IMR-90 (cell line): Measurements from ENCODE around the gene PLAAT4. TPM values are rescaled to one million over a fixed set of nuclear protein-coding genes. Genes with fewer than 3 reads are reported as not detected.

ENCODE experiments used
- ATAC-seq: fragments of 200-7000 bp; cut with Tn5 transposase; 2 replicates; pipeline ENCODE4 v1.9.1; 2020; ENCODE audit warnings: low read depth, mild to moderate bottlenecking, moderate library complexity
- BruUV-seq: library from RNA; stranded (reverse); fragments of 400-500 nt; replicated peaks from 2 replicates; lab custom pipeline; 2021; lab: Mats Ljungman, UMichigan
- CTCF ChIA-PET: fragments of 300-600 bp; formaldehyde crosslinking; extraction: SDS; loops from one replicate; lab custom pipeline; 2021; ENCODE audit warnings: antibody characterized with exemption; lab: Yijun Ruan, JAX
- POLR2A ChIA-PET: fragments of 300-600 bp; sonication (Branson Sonifier 250); formaldehyde crosslinking; loops from one replicate; lab custom pipeline; 2022; ENCODE audit warnings: antibody characterized with exemption; ENCODE audit not compliant: unreplicated experiment; lab: Charles Lee
- DNase-seq: peaks from one replicate; pipeline ENCODE4 v3.0.0; 2013
- H2AFZ ChIP-seq: replicated peaks from 2 replicates; pipeline ENCODE3; 2013; ENCODE audit warnings: low read length, mild to moderate bottlenecking; ENCODE audit not compliant: poor library complexity
- H2AK5ac ChIP-seq: 2 replicates; pipeline ENCODE4 v1.6.1; 2013; ENCODE audit warnings: low read depth, low read length, inconsistent platforms
- H2AK9ac ChIP-seq: replicated peaks from 2 replicates; pipeline ENCODE3; 2013; ENCODE audit warnings: mild to moderate bottlenecking, low read depth, low read length, moderate library complexity; ENCODE audit not compliant: poor library complexity
- H2BK120ac ChIP-seq: 2 replicates; pipeline ENCODE4 v1.6.1; 2013; ENCODE audit warnings: low read depth, low read length, inconsistent platforms
- H2BK15ac ChIP-seq: 3 replicates; pipeline ENCODE4 v1.6.1; 2013; ENCODE audit warnings: low read depth, low read length, inconsistent platforms
- H2BK20ac ChIP-seq: 2 replicates; pipeline ENCODE4 v1.6.1; 2013; ENCODE audit warnings: low read depth, mild to moderate bottlenecking, inconsistent platforms, low read length, moderate library complexity
- H2BK5ac ChIP-seq: 2 replicates; pipeline ENCODE4 v1.6.1; 2013; ENCODE audit warnings: mild to moderate bottlenecking, low read depth, low read length, inconsistent platforms; ENCODE audit not compliant: poor library complexity, severe bottlenecking
- H3K14ac ChIP-seq: replicated peaks from 2 replicates; pipeline ENCODE4 v1.6.1; 2013; ENCODE audit warnings: low read depth, low read length, inconsistent platforms
- H3K18ac ChIP-seq: 2 replicates; pipeline ENCODE4 v1.6.1; 2013; ENCODE audit warnings: low read depth, low read length, control low read depth
- H3K23ac ChIP-seq: 2 replicates; pipeline ENCODE4 v1.6.1; 2013; ENCODE audit warnings: low read depth, low read length, inconsistent platforms
- H3K27ac ChIP-seq: 2 replicates; pipeline ENCODE4 v1.5.1; 2013; ENCODE audit warnings: mild to moderate bottlenecking, control low read depth, low read length; ENCODE audit not compliant: insufficient read depth
- H3K27me3 ChIP-seq: 2 replicates; pipeline ENCODE4 v1.6.1; 2013; ENCODE audit warnings: low read length; ENCODE audit not compliant: control insufficient read depth, insufficient read depth
- H3K36me3 ChIP-seq: 2 replicates; pipeline ENCODE4 v1.6.1; 2013; ENCODE audit warnings: low read length, mixed read lengths; ENCODE audit not compliant: control insufficient read depth, insufficient read depth
- H3K4ac ChIP-seq: 2 replicates; pipeline ENCODE4 v1.6.1; 2013; ENCODE audit warnings: low read depth, low read length, inconsistent platforms
- H3K4me1 ChIP-seq: 2 replicates; pipeline ENCODE4 v1.6.1; 2013; ENCODE audit warnings: low read length, mixed read lengths; ENCODE audit not compliant: control insufficient read depth, insufficient read depth
- H3K4me2 ChIP-seq: 2 replicates; pipeline ENCODE4 v1.6.1; 2013; ENCODE audit warnings: low read depth, mild to moderate bottlenecking, control low read depth, low read length, moderate library complexity
- H3K4me3 ChIP-seq: 2 replicates; pipeline ENCODE4 v1.5.1; 2013; ENCODE audit warnings: low read depth, mild to moderate bottlenecking, control low read depth, low read length, moderate library complexity; ENCODE audit not compliant: insufficient read depth
- H3K56ac ChIP-seq: 2 replicates; pipeline ENCODE4 v1.6.1; 2013; ENCODE audit warnings: low read length, inconsistent platforms; ENCODE audit not compliant: insufficient read depth; ENCODE audit errors: extremely low read depth
- H3K79me1 ChIP-seq, 2 experiments: 2 replicates each; pipeline ENCODE4 v1.6.1; 2013; ENCODE audit warnings: low read length in 2 of 2, inconsistent platforms in 1 of 2, low read depth in 1 of 2
- H3K9ac ChIP-seq: 2 replicates; pipeline ENCODE4 v1.6.1; 2013; ENCODE audit warnings: low read depth, low read length, control low read depth
- H3K9me1 ChIP-seq: 2 replicates; pipeline ENCODE4 v1.6.1; 2013; ENCODE audit warnings: low read length, inconsistent platforms; ENCODE audit not compliant: insufficient read depth
- H3K9me3 ChIP-seq: 2 replicates; pipeline ENCODE4 v1.6.1; 2013; ENCODE audit warnings: low read length; ENCODE audit not compliant: control insufficient read depth, insufficient read depth
- H4K20me1 ChIP-seq: 2 replicates; pipeline ENCODE4 v1.6.1; 2013; ENCODE audit warnings: low read length, inconsistent platforms; ENCODE audit not compliant: insufficient read depth
- H4K5ac ChIP-seq: 2 replicates; pipeline ENCODE4 v1.6.1; 2013; ENCODE audit warnings: mild to moderate bottlenecking, low read depth, low read length, control low read depth
- H4K8ac ChIP-seq, 2 experiments: 2 replicates each; pipeline ENCODE4 v1.6.1; 2013; ENCODE audit warnings: low read depth in 2 of 2, low read length in 2 of 2, control low read depth in 1 of 2, inconsistent platforms in 1 of 2
- H4K91ac ChIP-seq: 2 replicates; pipeline ENCODE4 v1.6.1; 2013; ENCODE audit warnings: low read depth, low read length, inconsistent platforms; ENCODE audit not compliant: insufficient read depth
- BHLHE40 ChIP-seq: fragments of 150-350 bp; IDR thresholded peaks from 2 replicates; pipeline ENCODE4 v1.6.1; 2016; ENCODE audit warnings: mild to moderate bottlenecking, low read depth, low read length
- CEBPB ChIP-seq: IDR thresholded peaks from 2 replicates; pipeline ENCODE4 v1.6.1; 2012; ENCODE audit warnings: low read depth, low read length, improper control_type of control experiment
- CHD1 ChIP-seq: IDR thresholded peaks from 2 replicates; pipeline ENCODE4 v1.6.1; 2012; ENCODE audit warnings: low read depth, low read length, improper control_type of control experiment
- FOS ChIP-seq: fragments of 150-350 bp; IDR thresholded peaks from 2 replicates; pipeline ENCODE4 v1.6.1; 2016; ENCODE audit warnings: low read depth, low read length
- MAFK ChIP-seq: IDR thresholded peaks from 2 replicates; pipeline ENCODE4 v1.6.1; 2012; ENCODE audit warnings: low read depth, low read length, improper control_type of control experiment
- MAZ ChIP-seq: IDR thresholded peaks from 2 replicates; pipeline ENCODE4 v1.6.1; 2012; ENCODE audit warnings: low read depth, mild to moderate bottlenecking, low read length, improper control_type of control experiment, moderate library complexity, borderline replicate concordance
- MXI1 ChIP-seq: IDR thresholded peaks from 2 replicates; pipeline ENCODE4 v1.6.1; 2012; ENCODE audit warnings: low read depth, mild to moderate bottlenecking, low read length, moderate library complexity, borderline replicate concordance
- NFE2L2 ChIP-seq: fragments of 150-350 bp; IDR thresholded peaks from 2 replicates; pipeline ENCODE4 v1.6.1; 2016; ENCODE audit warnings: low read depth, mild to moderate bottlenecking, low read length
- POLR2A ChIP-seq: IDR thresholded peaks from 2 replicates; pipeline ENCODE4 v1.6.1; 2012; ENCODE audit warnings: mild to moderate bottlenecking, low read depth, low read length
- RAD21 ChIP-seq: IDR thresholded peaks from 2 replicates; pipeline ENCODE4 v1.6.1; 2012; ENCODE audit warnings: low read length, improper control_type of control experiment
- RCOR1 ChIP-seq: IDR thresholded peaks from 2 replicates; pipeline ENCODE4 v1.6.1; 2012; ENCODE audit warnings: mild to moderate bottlenecking, low read length, improper control_type of control experiment; ENCODE audit not compliant: insufficient replicate concordance
- RFX5 ChIP-seq: IDR thresholded peaks from 2 replicates; pipeline ENCODE4 v1.8.0; 2012; ENCODE audit warnings: low read depth, mild to moderate bottlenecking, low read length, moderate library complexity
- SMC3 ChIP-seq: fragments of 150-350 bp; IDR thresholded peaks from 2 replicates; pipeline ENCODE4 v1.6.1; 2016; ENCODE audit warnings: low read depth, mild to moderate bottlenecking, antibody characterized with exemption, low read length, moderate library complexity
- WGBS, 2 experiments: methylation state at CpG; one replicate each; pipeline versions ENCODE4 v1.1.5 to v1.1.7; 2013; ENCODE audit warnings: missing lambda C conversion rate in 2 of 2; ENCODE audit not compliant: insufficient read length in 1 of 2; ENCODE audit errors: extremely low coverage in 2 of 2; 5-methylcytosine and 5-hydroxymethylcytosine counted together
- dilution Hi-C: fragments of 300-500 bp; cut with HindIII; formaldehyde crosslinking; loops from one replicate; pipeline ENCODE4 v1.14.3; 2018; ENCODE audit warnings: low sequenced_read_pairs; ENCODE audit not compliant: unreplicated experiment
- in situ Hi-C: fragments of 300-500 bp; cut with MboI; formaldehyde crosslinking; loops from 3 replicates; pipeline ENCODE4 v1.14.3; 2019; ENCODE audit warnings: low sequenced_read_pairs, inconsistent platforms, mixed read lengths
- intact Hi-C: fragments of 100-400 bp; cut with micrococcal nuclease; formaldehyde crosslinking; loops from 2 replicates; pipeline ENCODE4 v1.10.0; 2022
- polyA plus RNA-seq, 3 experiments: library from polyadenylated mRNA; depleted of rRNA; stranded (reverse); fragments of >200 nt; gene quantifications; 2 replicates each; pipeline ENCODE4 v1.2.3, GENCODE V29; 2012; ENCODE audit warnings: low replicate concordance in 1 of 3
- total RNA-seq: library from RNA; depleted of rRNA; stranded (reverse); fragments of >200 nt; gene quantifications from 2 replicates; pipeline ENCODE4 v1.2.3, GENCODE V29; 2012
- TF ChIP-seq, protein P1 (sequence below): conservative IDR thresholded peaks from 2 replicates; pipeline ENCODE4 v1.5.1; 2012; ENCODE audit warnings: mild to moderate bottlenecking, low read depth, low read length, improper control_type of control experiment
- TF ChIP-seq, protein P2 (sequence below): fragments of 150-350 bp; IDR thresholded peaks from 2 replicates; pipeline ENCODE4 v1.6.1; 2016; ENCODE audit warnings: low read depth, mild to moderate bottlenecking, low read length, moderate library complexity, borderline replicate concordance

PLAAT4 gene
- total and polyA plus RNA-seq, 2 of the 4 experiments (the other 2 are of a cell fraction), result 0.17 to 0.18 TPM

DNA sequence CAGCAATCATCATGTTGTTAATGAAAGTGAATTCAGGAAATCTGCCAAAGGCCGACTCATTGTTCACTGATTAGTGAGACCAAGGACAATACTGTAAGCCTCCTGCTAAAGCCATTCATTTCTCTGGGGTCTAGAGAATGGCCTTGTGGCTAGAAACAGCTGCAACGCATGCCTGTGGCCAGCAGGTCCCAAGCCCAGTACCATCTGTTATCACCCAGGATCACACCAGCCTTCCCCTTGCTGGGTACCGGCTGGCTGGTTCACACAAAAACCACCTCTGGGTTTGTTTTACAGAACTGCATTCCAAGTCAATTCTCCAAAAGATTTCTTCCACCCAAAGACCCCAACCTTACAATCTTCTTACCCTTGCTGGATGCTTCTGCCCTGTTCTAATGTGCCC is 46.7 kb upstream of the PLAAT4 start:
- Histone ChIP-seq H3K56ac (no peak overlapping the region), H3K4me1 (no peaks in the 10 kb centered on the region), H3K4me2 (no peak overlapping the region), H2BK5ac (no peak overlapping the region), H3K9ac (no peak overlapping the region), H4K91ac (no peak overlapping the region), H3K4ac (no peak overlapping the region), H3K18ac (no peak overlapping the region), H3K27me3 (peaks cover 35% of the 10 kb centered on the region), H3K23ac (no peak overlapping the region), H3K79me1 (no peaks in the 10 kb centered on the region), H2BK15ac (no peak overlapping the region), H3K9me1 (no peaks in the 10 kb centered on the region), H2BK20ac (no peak overlapping the region), H3K14ac (no peak overlapping the region), H3K36me3 (no peaks in the 10 kb centered on the region), H2BK120ac (no peak overlapping the region), H4K20me1 (no peaks in the 10 kb centered on the region), H3K27ac (no peak overlapping the region), H4K8ac (no peak overlapping the region), H3K9me3 (no peaks in the 10 kb centered on the region), H2AK5ac (no peak overlapping the region), H2AK9ac (no peak overlapping the region), H2AFZ (no peak overlapping the region), H4K5ac (no peak overlapping the region), H3K4me3 (no peak overlapping the region)
- in situ Hi-C loops (loop anchor here (25.0 kb wide), 1 partner anchor 447 kb away; the partner anchor contains the start of gene NAA40), dilution Hi-C loops (no loop called here), intact Hi-C loops (no loop called here)
- TF ChIP-seq, protein P1, sequence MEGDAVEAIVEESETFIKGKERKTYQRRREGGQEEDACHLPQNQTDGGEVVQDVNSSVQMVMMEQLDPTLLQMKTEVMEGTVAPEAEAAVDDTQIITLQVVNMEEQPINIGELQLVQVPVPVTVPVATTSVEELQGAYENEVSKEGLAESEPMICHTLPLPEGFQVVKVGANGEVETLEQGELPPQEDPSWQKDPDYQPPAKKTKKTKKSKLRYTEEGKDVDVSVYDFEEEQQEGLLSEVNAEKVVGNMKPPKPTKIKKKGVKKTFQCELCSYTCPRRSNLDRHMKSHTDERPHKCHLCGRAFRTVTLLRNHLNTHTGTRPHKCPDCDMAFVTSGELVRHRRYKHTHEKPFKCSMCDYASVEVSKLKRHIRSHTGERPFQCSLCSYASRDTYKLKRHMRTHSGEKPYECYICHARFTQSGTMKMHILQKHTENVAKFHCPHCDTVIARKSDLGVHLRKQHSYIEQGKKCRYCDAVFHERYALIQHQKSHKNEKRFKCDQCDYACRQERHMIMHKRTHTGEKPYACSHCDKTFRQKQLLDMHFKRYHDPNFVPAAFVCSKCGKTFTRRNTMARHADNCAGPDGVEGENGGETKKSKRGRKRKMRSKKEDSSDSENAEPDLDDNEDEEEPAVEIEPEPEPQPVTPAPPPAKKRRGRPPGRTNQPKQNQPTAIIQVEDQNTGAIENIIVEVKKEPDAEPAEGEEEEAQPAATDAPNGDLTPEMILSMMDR, result no peak
- no peak for TF ChIP-seq BHLHE40
- TF ChIP-seq, protein P2, sequence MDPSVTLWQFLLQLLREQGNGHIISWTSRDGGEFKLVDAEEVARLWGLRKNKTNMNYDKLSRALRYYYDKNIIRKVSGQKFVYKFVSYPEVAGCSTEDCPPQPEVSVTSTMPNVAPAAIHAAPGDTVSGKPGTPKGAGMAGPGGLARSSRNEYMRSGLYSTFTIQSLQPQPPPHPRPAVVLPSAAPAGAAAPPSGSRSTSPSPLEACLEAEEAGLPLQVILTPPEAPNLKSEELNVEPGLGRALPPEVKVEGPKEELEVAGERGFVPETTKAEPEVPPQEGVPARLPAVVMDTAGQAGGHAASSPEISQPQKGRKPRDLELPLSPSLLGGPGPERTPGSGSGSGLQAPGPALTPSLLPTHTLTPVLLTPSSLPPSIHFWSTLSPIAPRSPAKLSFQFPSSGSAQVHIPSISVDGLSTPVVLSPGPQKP, result no peak
- TF ChIP-seq CHD1, result no peak
- TF ChIP-seq NFE2L2, result no peak
- TF ChIP-seq SMC3, result no peak
- TF ChIP-seq FOS, result no peak
- TF ChIP-seq RAD21, result no peak
- no peak for TF ChIP-seq POLR2A
- TF ChIP-seq MAZ, result no peak
- no peak for TF ChIP-seq CEBPB
- no peak for TF ChIP-seq RCOR1
- no peak for TF ChIP-seq MAFK
- TF ChIP-seq RFX5, result no peak
- TF ChIP-seq MXI1, result no peak
- ATAC-seq, result no peak
- no peak for DNase-seq
- no TSS peak for BruUV-seq
- POLR2A ChIA-PET, result no interaction called here
- CTCF ChIA-PET, result interaction anchor here (1.4 kb wide), 1 partner anchor 146 kb away, joined by 3 read pairs; no protein-coding TSS in a partner anchor
- 33% methylated on average over 2 of the region's 3 CpGs; no CpG with 5 or more reads in 1 of the 2 experiments for WGBS, 2 experiments
